ENCODE measurements around the gene SND1.

The SND1 gene

GRCh38 chr7:127764681-127765080, 112.7 kb downstream of the SND1 start:
- Histone ChIP-seq H3K27me3 (ENCODE audit: control insufficient read depth in 1 of 2, insufficient read depth in 1 of 2, low read length in 2 of 2) (no peaks in the 10 kb centered on the region), H2AFZ (ENCODE audit: low read depth, low read length) (no peak overlapping the region), H3K23ac (ENCODE audit: low read length in 2 of 2) (no peak overlapping the region), H3K27ac (ENCODE audit: low read length, poor library complexity, severe bottlenecking) (no peak overlapping the region), H2BK120ac (ENCODE audit: low read depth, low read length) (no peak overlapping the region), H2BK15ac (ENCODE audit: low read depth, poor library complexity, severe bottlenecking) (no peak overlapping the region), H4K8ac (ENCODE audit: low read length) (no peak overlapping the region), H3K4me2 (ENCODE audit: low read length, poor library complexity, severe bottlenecking) (no peak overlapping the region), H3K9me3 (ENCODE audit: control insufficient read depth, low read length) (no peaks in the 10 kb centered on the region), H4K91ac (ENCODE audit: low read length) (no peak overlapping the region), H2BK12ac (ENCODE audit: low read length in 2 of 2) (no peak overlapping the region), H2BK5ac (ENCODE audit: low read depth, low read length, poor library complexity, severe bottlenecking) (no peak overlapping the region), H3K4ac (ENCODE audit: low read depth in 1 of 2, low read length in 2 of 2) (no peak overlapping the region), H3K36me3 (ENCODE audit: control insufficient read depth in 1 of 2, insufficient read depth in 2 of 2, low read depth in 1 of 2, low read length in 2 of 2) (peaks cover 0 to 3% of the 10 kb centered on the region in 2 experiments), H3K14ac (ENCODE audit: low read length in 2 of 2) (no peak overlapping the region), H3K4me1 (ENCODE audit: control insufficient read depth, insufficient read depth, low read depth, low read length) (peaks cover 4% of the 10 kb centered on the region), H3K4me3 (ENCODE audit: insufficient read depth in 1 of 2, low read depth in 1 of 2, low read length in 2 of 2) (no peak overlapping the region), H3K18ac (ENCODE audit: low read depth in 1 of 2, low read length in 2 of 2) (no peak overlapping the region), H3K9ac (ENCODE audit: low read length) (no peak overlapping the region), H3K79me1 (replicated peaks; ENCODE audit: low read length, poor library complexity, severe bottlenecking) (peaks cover 19% of the 10 kb centered on the region), H2AK5ac (ENCODE audit: low read length, severe bottlenecking) (no peak overlapping the region)
- 90% methylated on average over 6 of the region's 6 CpGs for WGBS
- no peak for DNase-seq

GRCh38 chr7:127765150-127765549, 113.2 kb downstream of the SND1 start:
- Histone ChIP-seq H3K9me3 (ENCODE audit: control insufficient read depth, low read length) (no peaks in the 10 kb centered on the region), H3K4ac (ENCODE audit: low read depth in 1 of 2, low read length in 2 of 2) (no peak overlapping the region), H2AFZ (ENCODE audit: low read depth, low read length) (no peak overlapping the region), H3K14ac (ENCODE audit: low read length in 2 of 2) (no peak overlapping the region), H3K79me1 (replicated peaks; ENCODE audit: low read length, poor library complexity, severe bottlenecking) (peaks cover 17% of the 10 kb centered on the region), H3K18ac (ENCODE audit: low read depth in 1 of 2, low read length in 2 of 2) (no peak overlapping the region), H2AK5ac (ENCODE audit: low read length, severe bottlenecking) (no peak overlapping the region), H3K9ac (ENCODE audit: low read length) (no peak overlapping the region), H3K27ac (ENCODE audit: low read length, poor library complexity, severe bottlenecking) (no peak overlapping the region), H3K27me3 (ENCODE audit: control insufficient read depth in 1 of 2, insufficient read depth in 1 of 2, low read length in 2 of 2) (no peaks in the 10 kb centered on the region), H3K36me3 (ENCODE audit: control insufficient read depth in 1 of 2, insufficient read depth in 2 of 2, low read depth in 1 of 2, low read length in 2 of 2) (peaks cover 0 to 3% of the 10 kb centered on the region in 2 experiments), H2BK12ac (ENCODE audit: low read length in 2 of 2) (no peak overlapping the region), H3K4me3 (ENCODE audit: insufficient read depth in 1 of 2, low read depth in 1 of 2, low read length in 2 of 2) (no peak overlapping the region), H3K23ac (ENCODE audit: low read length in 2 of 2) (no peak overlapping the region), H2BK120ac (ENCODE audit: low read depth, low read length) (no peak overlapping the region), H3K4me1 (ENCODE audit: control insufficient read depth, insufficient read depth, low read depth, low read length) (peaks cover 4% of the 10 kb centered on the region), H4K91ac (ENCODE audit: low read length) (no peak overlapping the region), H2BK15ac (ENCODE audit: low read depth, poor library complexity, severe bottlenecking) (no peak overlapping the region), H2BK5ac (ENCODE audit: low read depth, low read length, poor library complexity, severe bottlenecking) (no peak overlapping the region), H4K8ac (ENCODE audit: low read length) (no peak overlapping the region), H3K4me2 (ENCODE audit: low read length, poor library complexity, severe bottlenecking) (no peak overlapping the region)
- 100% methylated on average over 2 of the region's 3 CpGs for WGBS
- DNase-seq, result no peak

- Histone ChIP-seq H3K4me2 (ENCODE audit: low read length, poor library complexity, severe bottlenecking) (no peak overlapping the region), H3K23ac (ENCODE audit: low read length in 2 of 2) (no peak overlapping the region)
Observed at GRCh38 chr7:127766831-127767459, 115.0 kb downstream of the SND1 start.

GRCh38 chr7:127768241-127768640, 116.2 kb downstream of the SND1 start:
- no peak overlapping the region for H3K14ac ChIP-seq (ENCODE audit: low read length in 2 of 2)
- H3K4me1 ChIP-seq (ENCODE audit: control insufficient read depth, insufficient read depth, low read depth, low read length), result peaks cover 5% of the 10 kb centered on the region
- no peaks in the 10 kb centered on the region for H3K27me3 ChIP-seq (ENCODE audit: control insufficient read depth in 1 of 2, insufficient read depth in 1 of 2, low read length in 2 of 2)
- no peak overlapping the region for H3K27ac ChIP-seq (ENCODE audit: low read length, poor library complexity, severe bottlenecking)
- H2BK15ac ChIP-seq (ENCODE audit: low read depth, poor library complexity, severe bottlenecking), result no peak overlapping the region
- H3K9me3 ChIP-seq (ENCODE audit: control insufficient read depth, low read length), result no peaks in the 10 kb centered on the region
- H2AFZ ChIP-seq (ENCODE audit: low read depth, low read length), result no peak overlapping the region
- H2BK12ac ChIP-seq (ENCODE audit: low read length in 2 of 2), result no peak overlapping the region
- H2BK120ac ChIP-seq (ENCODE audit: low read depth, low read length), result no peak overlapping the region
- no peak overlapping the region for H4K91ac ChIP-seq (ENCODE audit: low read length)
- no peak overlapping the region for H3K4me3 ChIP-seq (ENCODE audit: insufficient read depth in 1 of 2, low read depth in 1 of 2, low read length in 2 of 2)
- H3K18ac ChIP-seq (ENCODE audit: low read depth in 1 of 2, low read length in 2 of 2), result no peak overlapping the region
- H3K23ac ChIP-seq (ENCODE audit: low read length in 2 of 2), result no peak overlapping the region
- H2AK5ac ChIP-seq (ENCODE audit: low read length, severe bottlenecking), result no peak overlapping the region
- no peak overlapping the region for H2BK5ac ChIP-seq (ENCODE audit: low read depth, low read length, poor library complexity, severe bottlenecking)
- no peak overlapping the region for H3K9ac ChIP-seq (ENCODE audit: low read length)
- no peak overlapping the region for H4K8ac ChIP-seq (ENCODE audit: low read length)
- H3K4ac ChIP-seq (ENCODE audit: low read depth in 1 of 2, low read length in 2 of 2), result no peak overlapping the region
- peaks cover 13% of the 10 kb centered on the region for H3K79me1 ChIP-seq (replicated peaks; ENCODE audit: low read length, poor library complexity, severe bottlenecking)
- WGBS, result 89% methylated on average over 2 of the region's 2 CpGs
- DNase-seq, result no peak
- H3K36me3 ChIP-seq (ENCODE audit: control insufficient read depth in 1 of 2, insufficient read depth in 2 of 2, low read depth in 1 of 2, low read length in 2 of 2), result peaks cover 0 to 3% of the 10 kb centered on the region in 2 experiments
- no peak overlapping the region for H3K4me2 ChIP-seq (ENCODE audit: low read length, poor library complexity, severe bottlenecking)

More at GRCh38 chr7:127766831-127767459, 115.0 kb downstream of the SND1 start:
- no peak overlapping the region for H2BK5ac ChIP-seq (ENCODE audit: low read depth, low read length, poor library complexity, severe bottlenecking)
- no peak overlapping the region for H3K9ac ChIP-seq (ENCODE audit: low read length)
- no peak overlapping the region for H4K8ac ChIP-seq (ENCODE audit: low read length)
- no CpG with 5 or more reads among the region's 4 CpGs for WGBS
- H3K4ac ChIP-seq (ENCODE audit: low read depth in 1 of 2, low read length in 2 of 2), result no peak overlapping the region
- no peak overlapping the region for H4K91ac ChIP-seq (ENCODE audit: low read length)
- no peak overlapping the region for H3K18ac ChIP-seq (ENCODE audit: low read depth in 1 of 2, low read length in 2 of 2)
- H3K27me3 ChIP-seq (ENCODE audit: control insufficient read depth in 1 of 2, insufficient read depth in 1 of 2, low read length in 2 of 2), result no peaks in the 10 kb centered on the region
- no peak overlapping the region for H2AK5ac ChIP-seq (ENCODE audit: low read length, severe bottlenecking)
- no peaks in the 10 kb centered on the region for H3K9me3 ChIP-seq (ENCODE audit: control insufficient read depth, low read length)
- H3K36me3 ChIP-seq (ENCODE audit: control insufficient read depth in 1 of 2, insufficient read depth in 2 of 2, low read depth in 1 of 2, low read length in 2 of 2), result peaks cover 0 to 3% of the 10 kb centered on the region in 2 experiments
- H3K4me3 ChIP-seq (ENCODE audit: insufficient read depth in 1 of 2, low read depth in 1 of 2, low read length in 2 of 2), result no peak overlapping the region
- H3K14ac ChIP-seq (ENCODE audit: low read length in 2 of 2), result no peak overlapping the region
- no peak overlapping the region for H2BK12ac ChIP-seq (ENCODE audit: low read length in 2 of 2)
- no peak overlapping the region for H2BK15ac ChIP-seq (ENCODE audit: low read depth, poor library complexity, severe bottlenecking)
- H3K27ac ChIP-seq (ENCODE audit: low read length, poor library complexity, severe bottlenecking), result no peak overlapping the region
- H3K4me1 ChIP-seq (ENCODE audit: control insufficient read depth, insufficient read depth, low read depth, low read length), result peaks cover 5% of the 10 kb centered on the region
- peak; percentile 62 for DNase-seq
- H2BK120ac ChIP-seq (ENCODE audit: low read depth, low read length), result no peak overlapping the region
- H3K79me1 ChIP-seq (replicated peaks; ENCODE audit: low read length, poor library complexity, severe bottlenecking), result peaks cover 17% of the 10 kb centered on the region
- H2AFZ ChIP-seq (ENCODE audit: low read depth, low read length), result no peak overlapping the region
